Transverse colon (tissue), 4 donors: ENCODE measurements around the gene OR2D2. TPM values are rescaled to one million over a fixed set of nuclear protein-coding genes. Genes with fewer than 3 reads are reported as not detected.
"Not testable (repeated sequence)": the region's sequence is repeated elsewhere in the genome, so short reads cannot be mapped to it uniquely, and the experiment has no call there.

Experiments used
- DNase-seq: peaks from one replicate; pipeline ENCODE4 v3.0.0-alpha.2; 2019
- H3K27ac ChIP-seq, 4 donors: fragments of 200-600 bp; sonication (generic); 2 replicates each; pipeline ENCODE4 v1.5.1; 2016 to 2018; ENCODE audit warnings: inconsistent platforms in 4 of 4
- H3K27me3 ChIP-seq: fragments of 200-600 bp; sonication (generic); 2 replicates; pipeline ENCODE4 v1.5.1; 2017; ENCODE audit warnings: inconsistent platforms
- H3K36me3 ChIP-seq, 4 donors: fragments of 200-600 bp; sonication (generic); 2 replicates each; pipeline ENCODE4 v1.5.1; 2017 to 2019; ENCODE audit warnings: inconsistent platforms in 4 of 4
- H3K4me1 ChIP-seq, 4 donors: fragments of 200-600 bp; sonication (generic); 2 replicates each; pipeline ENCODE4 v1.5.1; 2017 to 2020; ENCODE audit warnings: inconsistent platforms in 4 of 4
- H3K4me3 ChIP-seq, 4 donors: fragments of 200-600 bp; sonication (generic); 1 replicate in 1 of 4; 2 replicates in 3 of 4; pipeline versions ENCODE4 v1.5.1 to v1.6.1; 2017 to 2019; ENCODE audit warnings: inconsistent platforms in 4 of 4
- H3K9me3 ChIP-seq, 2 donors: fragments of 200-600 bp; sonication (generic); 2 replicates each; pipeline ENCODE4 v1.5.1; 2017 to 2019; ENCODE audit warnings: inconsistent platforms in 2 of 2
- EP300 ChIP-seq: sonication (generic); formaldehyde crosslinking; IDR thresholded peaks from one replicate; pipeline ENCODE4 v1.6.1; 2017; ENCODE audit warnings: antibody characterized with exemption, low read depth
- POLR2A ChIP-seq: fragments of 450-650 bp; IDR thresholded peaks from one replicate; pipeline ENCODE4 v1.6.1; 2016; ENCODE audit warnings: antibody characterized with exemption, mild to moderate bottlenecking, moderate library complexity
- POLR2AphosphoS5 ChIP-seq, 3 donors: sonication (generic); formaldehyde crosslinking; IDR thresholded peaks; one replicate each; pipeline ENCODE4 v1.6.1; 2016; ENCODE audit warnings: antibody characterized with exemption in 3 of 3
- WGBS, 2 donors: methylation state at CpG; one replicate each; pipeline ENCODE4 v1.1.5; 2018; ENCODE audit warnings: low coverage in 1 of 2; 5-methylcytosine and 5-hydroxymethylcytosine counted together
- in situ Hi-C, 4 donors: fragments of 200-750 bp; cut with MboI; loops; one replicate each; pipeline versions ENCODE4 v1.15.0 to v1.15.1; 2017; ENCODE audit warnings: low sequenced_read_pairs in 3 of 4, low pct_ligation_motif_present in 1 of 4, low pct_unique_long_range_greater_than_20kb in 1 of 4
- intact Hi-C: fragments of 100-400 bp; cut with DNase I; formaldehyde crosslinking; loops from one replicate; pipeline ENCODE4 v1.15.1; 2023; ENCODE audit warnings: low total_unique reads
- total RNA-seq, 4 donors: library from RNA; depleted of rRNA; stranded (reverse); fragments of >200 nt; gene quantifications; one replicate each; pipeline ENCODE4 v1.1.0, GENCODE V29; 2016
- TF ChIP-seq, protein P1 (sequence below), 5 experiments: fragments of 200-600 bp in 3 of 5; fragments of 450-650 bp in 2 of 5; sonication (generic) in 3 of 5; IDR thresholded peaks; 1 replicate in 2 of 5; 2 replicates in 3 of 5; pipeline ENCODE4 v1.5.1; 2016 to 2017; ENCODE audit warnings: antibody characterized with exemption in 5 of 5, inconsistent platforms in 3 of 5, mild to moderate bottlenecking in 2 of 5, moderate library complexity in 1 of 5

The OR2D2 gene
- total RNA-seq, 4 donors from 2014 or later = 0.64 to 1.4 TPM; not detected in 2

DNA sequence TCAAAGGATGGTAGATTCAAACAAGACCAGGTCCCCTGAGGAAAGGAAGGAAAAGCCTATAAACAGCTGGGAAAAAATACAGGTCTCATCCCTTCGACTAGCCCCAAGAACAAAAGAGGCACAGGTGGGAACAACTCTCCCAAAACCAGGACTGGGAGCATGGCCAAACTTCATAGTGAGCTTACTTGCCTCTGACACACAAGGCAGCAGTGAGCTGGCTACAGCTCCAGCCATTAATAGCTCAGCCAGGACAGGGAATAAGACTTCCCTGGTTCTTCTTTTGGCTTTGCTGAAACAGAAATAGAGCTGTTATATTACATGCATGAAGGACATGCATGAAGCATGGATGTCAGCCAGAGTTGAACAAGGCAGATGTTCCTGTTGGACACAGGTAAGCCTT, 29.3 kb downstream of the OR2D2 start, which contains the start of gene OR10A2:
TSS of gene OR10A2 (plus strand) at position 97 of the 400 bp plus-strand sequence. CDS start 6,698 bp downstream, outside the sequence.
- WGBS, 2 donors = 43 to 54% methylated on average over 1 of the region's 1 CpG
- in situ Hi-C loops (no loop called here), intact Hi-C loops (no loop called here)
- Histone ChIP-seq H3K4me3 (no peak within 1 kb of the TSS), H3K27me3 (no peaks in the 10 kb centered on the region), H3K27ac (no peak within 1 kb of the TSS), H3K4me1 (no peaks in the 10 kb centered on the region), H3K9me3 (no peaks in the 10 kb centered on the region), H3K36me3 (no peaks in the 10 kb centered on the region)
- TF ChIP-seq, protein P1, sequence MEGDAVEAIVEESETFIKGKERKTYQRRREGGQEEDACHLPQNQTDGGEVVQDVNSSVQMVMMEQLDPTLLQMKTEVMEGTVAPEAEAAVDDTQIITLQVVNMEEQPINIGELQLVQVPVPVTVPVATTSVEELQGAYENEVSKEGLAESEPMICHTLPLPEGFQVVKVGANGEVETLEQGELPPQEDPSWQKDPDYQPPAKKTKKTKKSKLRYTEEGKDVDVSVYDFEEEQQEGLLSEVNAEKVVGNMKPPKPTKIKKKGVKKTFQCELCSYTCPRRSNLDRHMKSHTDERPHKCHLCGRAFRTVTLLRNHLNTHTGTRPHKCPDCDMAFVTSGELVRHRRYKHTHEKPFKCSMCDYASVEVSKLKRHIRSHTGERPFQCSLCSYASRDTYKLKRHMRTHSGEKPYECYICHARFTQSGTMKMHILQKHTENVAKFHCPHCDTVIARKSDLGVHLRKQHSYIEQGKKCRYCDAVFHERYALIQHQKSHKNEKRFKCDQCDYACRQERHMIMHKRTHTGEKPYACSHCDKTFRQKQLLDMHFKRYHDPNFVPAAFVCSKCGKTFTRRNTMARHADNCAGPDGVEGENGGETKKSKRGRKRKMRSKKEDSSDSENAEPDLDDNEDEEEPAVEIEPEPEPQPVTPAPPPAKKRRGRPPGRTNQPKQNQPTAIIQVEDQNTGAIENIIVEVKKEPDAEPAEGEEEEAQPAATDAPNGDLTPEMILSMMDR (IDR thresholded peaks at IDR 0.05) = no peak
- TF ChIP-seq POLR2AphosphoS5 (IDR thresholded peaks at IDR 0.05) (no peak), POLR2A (no peak), EP300 (no peak)
- DNase-seq = no peak

DNA sequence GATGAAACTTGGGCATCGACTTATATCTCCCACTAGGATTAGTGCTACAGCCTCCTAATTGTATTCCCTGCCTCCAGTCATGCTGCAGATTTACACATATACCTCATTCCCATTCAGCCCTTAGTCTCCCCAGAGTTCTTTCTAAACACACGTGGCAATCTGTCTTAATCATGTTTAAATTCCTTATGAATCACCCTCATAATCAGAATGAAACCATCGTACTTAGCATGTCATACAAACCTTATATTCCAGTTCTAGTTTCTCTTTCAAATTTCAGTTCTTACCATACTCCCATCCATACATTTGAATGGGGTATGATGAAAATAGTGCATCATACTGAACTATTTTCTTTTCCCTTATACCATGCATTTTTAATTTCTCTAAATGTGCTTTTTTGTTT, 35.4 kb downstream of the OR2D2 start:
- DNase-seq = no peak
- H3K9me3 ChIP-seq = peaks cover 0 to 8% of the 10 kb centered on the region in 2 donors
- TF ChIP-seq POLR2A (no peak), EP300 (no peak), POLR2AphosphoS5 (IDR thresholded peaks at IDR 0.05) (no peak)
- TF ChIP-seq, protein P1 (IDR thresholded peaks at IDR 0.05) = no peak
- no peaks in the 10 kb centered on the region for H3K27me3 ChIP-seq
- no peaks in the 10 kb centered on the region for H3K36me3 ChIP-seq
- H3K4me1 ChIP-seq = no peaks in the 10 kb centered on the region
- H3K4me3 ChIP-seq = no peak overlapping the region
- intact Hi-C loops = no loop called here
- in situ Hi-C loops = no loop called here
- H3K27ac ChIP-seq = no peak overlapping the region
- 30 to 46% methylated on average over 2 to 3 of the region's 3 CpGs for WGBS, 2 donors

- peaks cover 0 to 8% of the 10 kb centered on the region in 2 donors for H3K9me3 ChIP-seq
- in situ Hi-C loops (no loop called here), intact Hi-C loops (no loop called here)
- H3K4me1 ChIP-seq = no peaks in the 10 kb centered on the region
- H3K27ac ChIP-seq = no peak overlapping the region
- no peak overlapping the region for H3K4me3 ChIP-seq
- no peak for DNase-seq
- no peaks in the 10 kb centered on the region for H3K36me3 ChIP-seq
- TF ChIP-seq POLR2AphosphoS5 (IDR thresholded peaks at IDR 0.05) = no peak
- no peak for TF ChIP-seq EP300
- TF ChIP-seq POLR2A = no peak
- TF ChIP-seq, protein P1 (IDR thresholded peaks at IDR 0.05) = no peak
- WGBS, 2 donors = 56% methylated on average over 1 of the region's 1 CpG; no CpG with 5 or more reads in 1 of the 2 donors
- H3K27me3 ChIP-seq = no peaks in the 10 kb centered on the region
Measured at GRCh38 chr11:6855971-6856541, 36.2 kb downstream of the OR2D2 start.

DNA sequence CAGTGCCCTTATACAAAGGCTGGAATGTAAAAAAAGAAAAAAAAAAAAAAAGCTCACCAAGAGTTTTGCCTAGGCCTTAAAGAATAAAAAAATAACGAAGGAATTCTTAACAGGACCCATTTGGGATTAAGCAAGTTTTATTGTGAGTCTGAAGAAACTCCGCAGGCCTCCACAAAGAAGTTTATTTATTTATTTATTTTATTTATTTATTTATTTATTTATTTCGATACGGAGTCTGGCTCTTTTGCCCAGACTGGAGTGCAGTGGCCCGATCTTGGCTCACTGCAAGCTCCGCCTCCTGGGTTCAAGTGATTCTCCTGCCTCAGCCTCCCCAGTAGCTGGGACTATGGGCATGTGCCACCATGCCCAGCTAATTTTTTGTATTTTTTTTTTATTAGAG, 37.5 kb downstream of the OR2D2 start:
- intact Hi-C loops, H3K36me3 ChIP-seq, H3K4me1 ChIP-seq, H3K4me3 ChIP-seq, H3K27me3 ChIP-seq, H3K9me3 ChIP-seq, in situ Hi-C loops, DNase-seq, H3K27ac ChIP-seq: not testable (repeated sequence)
- 89 to 94% methylated on average over 5 to 6 of the region's 6 CpGs for WGBS, 2 donors

DNA sequence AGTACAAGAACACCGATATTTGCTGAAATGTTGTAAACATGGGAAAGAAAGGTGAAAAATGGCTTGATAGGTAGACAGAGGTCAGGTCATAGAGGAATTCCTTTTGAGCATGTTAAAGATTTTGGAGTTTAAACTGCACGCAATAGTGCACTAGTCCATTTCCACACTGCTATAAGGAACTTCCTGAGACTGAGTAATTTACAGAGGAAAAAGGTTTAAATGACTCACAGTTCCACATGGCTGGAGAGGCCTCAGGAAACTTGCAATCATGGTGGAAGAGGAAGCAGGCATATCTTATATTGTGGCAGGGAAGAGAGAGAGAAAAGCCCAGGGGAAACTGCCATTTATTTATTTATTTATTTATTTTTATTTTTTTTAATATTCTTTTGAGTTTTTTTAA, 41.8 kb downstream of the OR2D2 start:
- Histone ChIP-seq H3K4me1 (no peaks in the 10 kb centered on the region), H3K27ac (no peak overlapping the region), H3K27me3 (no peaks in the 10 kb centered on the region), H3K36me3 (no peaks in the 10 kb centered on the region), H3K4me3 (no peak overlapping the region), H3K9me3 (peaks cover 0 to 8% of the 10 kb centered on the region in 2 donors)
- intact Hi-C loops = no loop called here
- TF ChIP-seq EP300 = no peak
- WGBS, 2 donors = 85 to 93% methylated on average over 2 of the region's 2 CpGs
- in situ Hi-C loops = no loop called here
- no peak for DNase-seq
